Ectodermal cell (in vitro differentiated cells): ENCODE results near the gene FARP1.
"Not testable (repeated sequence)": the region's sequence is repeated elsewhere in the genome, so short reads cannot be mapped to it uniquely, and the experiment has no call there.

Source experiments
- H3K27ac ChIP-seq: 2 replicates; pipeline ENCODE4 v1.7.0; 2013; ENCODE audit warnings: mild to moderate bottlenecking, low read depth, low read length; ENCODE audit not compliant: insufficient read depth, poor library complexity, severe bottlenecking
- H3K27me3 ChIP-seq: 2 replicates; pipeline ENCODE4 v1.7.0; 2013; ENCODE audit warnings: mild to moderate bottlenecking, low read length; ENCODE audit not compliant: insufficient read depth, control insufficient read depth, poor library complexity, severe bottlenecking
- H3K36me3 ChIP-seq: one replicate; pipeline ENCODE4 v1.7.0; 2013; ENCODE audit warnings: low read length; ENCODE audit not compliant: control insufficient read depth, insufficient read depth
- H3K4me1 ChIP-seq: one replicate; pipeline ENCODE4 v1.7.0; 2013; ENCODE audit warnings: low read length; ENCODE audit not compliant: control insufficient read depth, insufficient read depth
- H3K4me3 ChIP-seq: 2 replicates; pipeline ENCODE4 v1.7.0; 2013; ENCODE audit warnings: low read depth, low read length, control low read depth; ENCODE audit not compliant: insufficient read depth
- H3K9me3 ChIP-seq: 2 replicates; pipeline ENCODE4 v1.7.0; 2013; ENCODE audit warnings: mild to moderate bottlenecking, low read length, moderate library complexity; ENCODE audit not compliant: control insufficient read depth
- WGBS, 2 experiments: methylation state at CpG; one replicate each; pipeline ENCODE4 v1.1.7; 2013; ENCODE audit warnings: missing lambda C conversion rate in 2 of 2; 5-methylcytosine and 5-hydroxymethylcytosine counted together

Gene FARP1

GRCh38 chr13:98364647-98365046 lies 221.8 kb downstream of the FARP1 start:
- H3K27ac ChIP-seq, result no peak overlapping the region
- no peaks in the 10 kb centered on the region for H3K36me3 ChIP-seq
- no peak overlapping the region for H3K4me3 ChIP-seq
- no peaks in the 10 kb centered on the region for H3K9me3 ChIP-seq
- peaks cover 6% of the 10 kb centered on the region for H3K4me1 ChIP-seq
- H3K27me3 ChIP-seq, result no peaks in the 10 kb centered on the region
- WGBS, 2 experiments, result 86 to 91% methylated on average over 1 to 2 of the region's 2 CpGs

GRCh38 chr13:98365302-98365701 lies 222.4 kb downstream of the FARP1 start:
- Histone ChIP-seq H3K27ac (no peak overlapping the region), H3K4me3 (no peak overlapping the region), H3K4me1 (peaks cover 6% of the 10 kb centered on the region), H3K36me3 (no peaks in the 10 kb centered on the region), H3K9me3 (no peaks in the 10 kb centered on the region), H3K27me3 (no peaks in the 10 kb centered on the region)
- 87 to 94% methylated on average over 3 of the region's 3 CpGs for WGBS, 2 experiments

- H3K36me3 ChIP-seq, result no peaks in the 10 kb centered on the region
- peaks cover 11% of the 10 kb centered on the region for H3K4me1 ChIP-seq
- no peak overlapping the region for H3K4me3 ChIP-seq
- H3K27ac ChIP-seq, result no peak overlapping the region
- H3K27me3 ChIP-seq, result no peaks in the 10 kb centered on the region
- H3K9me3 ChIP-seq, result no peaks in the 10 kb centered on the region
- WGBS, 2 experiments, result 94 to 100% methylated on average over 2 of the region's 2 CpGs
Observed at GRCh38 chr13:98366010-98366409, 223.1 kb downstream of the FARP1 start.

GRCh38 chr13:98366443-98366842 lies 223.5 kb downstream of the FARP1 start:
- H3K36me3 ChIP-seq, result no peaks in the 10 kb centered on the region
- H3K27ac ChIP-seq, result no peak overlapping the region
- no peak overlapping the region for H3K4me3 ChIP-seq
- H3K27me3 ChIP-seq, result no peaks in the 10 kb centered on the region
- 96% methylated on average over 7 of the region's 7 CpGs for WGBS, 2 experiments
- no peaks in the 10 kb centered on the region for H3K9me3 ChIP-seq
- H3K4me1 ChIP-seq, result peaks cover 11% of the 10 kb centered on the region

GRCh38 chr13:98366959-98367358 lies 224.1 kb downstream of the FARP1 start:
- H3K4me1 ChIP-seq, result peaks cover 11% of the 10 kb centered on the region
- no peak overlapping the region for H3K4me3 ChIP-seq
- no peaks in the 10 kb centered on the region for H3K9me3 ChIP-seq
- H3K27ac ChIP-seq, result no peak overlapping the region
- WGBS, 2 experiments, result 94 to 97% methylated on average over 4 of the region's 4 CpGs
- H3K36me3 ChIP-seq, result no peaks in the 10 kb centered on the region
- no peaks in the 10 kb centered on the region for H3K27me3 ChIP-seq

GRCh38 chr13:98368019-98368418 lies 225.1 kb downstream of the FARP1 start:
- Histone ChIP-seq H3K27me3 (no peaks in the 10 kb centered on the region), H3K36me3 (no peaks in the 10 kb centered on the region), H3K27ac (no peak overlapping the region), H3K4me3 (no peak overlapping the region), H3K4me1 (peaks cover 11% of the 10 kb centered on the region), H3K9me3 (no peaks in the 10 kb centered on the region)
- 92% methylated on average over 2 of the region's 2 CpGs; no CpG with 5 or more reads in 1 of the 2 experiments for WGBS, 2 experiments

- H3K4me3 ChIP-seq, H3K36me3 ChIP-seq, H3K9me3 ChIP-seq, H3K27me3 ChIP-seq, H3K27ac ChIP-seq: not testable (repeated sequence)
- H3K4me1 ChIP-seq, result peaks cover 11% of the 10 kb centered on the region
- WGBS, 2 experiments, result 82 to 100% methylated on average over 1 of the region's 2 CpGs
Observed at GRCh38 chr13:98369520-98369919, 226.6 kb downstream of the FARP1 start.

- H3K27me3 ChIP-seq, result no peaks in the 10 kb centered on the region
- peaks cover 11% of the 10 kb centered on the region for H3K4me1 ChIP-seq
- no peaks in the 10 kb centered on the region for H3K36me3 ChIP-seq
- 94 to 97% methylated on average over 4 of the region's 4 CpGs for WGBS, 2 experiments
- no peak overlapping the region for H3K27ac ChIP-seq
- no peak overlapping the region for H3K4me3 ChIP-seq
- H3K9me3 ChIP-seq, result no peaks in the 10 kb centered on the region
Observed at GRCh38 chr13:98370261-98370660, 227.4 kb downstream of the FARP1 start.

- H3K9me3 ChIP-seq, result no peaks in the 10 kb centered on the region
- H3K27me3 ChIP-seq, result no peaks in the 10 kb centered on the region
- peak overlapping the region; percentile 40 for H3K27ac ChIP-seq
- H3K36me3 ChIP-seq, result no peaks in the 10 kb centered on the region
- peaks cover 5% of the 10 kb centered on the region for H3K4me1 ChIP-seq
- WGBS, 2 experiments, result 87% methylated on average over 16 of the region's 16 CpGs
- no peak overlapping the region for H3K4me3 ChIP-seq
Observed at GRCh38 chr13:98370806-98371515, 228.1 kb downstream of the FARP1 start.

GRCh38 chr13:98371516-98372023 lies 228.7 kb downstream of the FARP1 start:
- Histone ChIP-seq H3K36me3 (no peaks in the 10 kb centered on the region), H3K4me3 (no peak overlapping the region), H3K4me1 (peaks cover 5% of the 10 kb centered on the region), H3K27ac (no peak overlapping the region), H3K27me3 (no peaks in the 10 kb centered on the region), H3K9me3 (no peaks in the 10 kb centered on the region)
- WGBS, 2 experiments, result 91 to 92% methylated on average over 5 of the region's 5 CpGs
